Nasal cavity respiratory epithelium epithelial cell of viscerocranial mucosa (primary cell): ENCODE measurements around the gene ATP6V1A. TPM values are rescaled to one million over a fixed set of nuclear protein-coding genes. Genes with fewer than 3 reads are reported as not detected.

ENCODE experiments used
- total RNA-seq: library from RNA; depleted of rRNA; stranded (reverse); fragments of >200 nt; gene quantifications from 2 replicates; pipeline ENCODE4 v1.2.3, GENCODE V29; 2014

The ATP6V1A gene
- total RNA-seq: 73.1 and 73.5 TPM in 2 replicates

DNA sequence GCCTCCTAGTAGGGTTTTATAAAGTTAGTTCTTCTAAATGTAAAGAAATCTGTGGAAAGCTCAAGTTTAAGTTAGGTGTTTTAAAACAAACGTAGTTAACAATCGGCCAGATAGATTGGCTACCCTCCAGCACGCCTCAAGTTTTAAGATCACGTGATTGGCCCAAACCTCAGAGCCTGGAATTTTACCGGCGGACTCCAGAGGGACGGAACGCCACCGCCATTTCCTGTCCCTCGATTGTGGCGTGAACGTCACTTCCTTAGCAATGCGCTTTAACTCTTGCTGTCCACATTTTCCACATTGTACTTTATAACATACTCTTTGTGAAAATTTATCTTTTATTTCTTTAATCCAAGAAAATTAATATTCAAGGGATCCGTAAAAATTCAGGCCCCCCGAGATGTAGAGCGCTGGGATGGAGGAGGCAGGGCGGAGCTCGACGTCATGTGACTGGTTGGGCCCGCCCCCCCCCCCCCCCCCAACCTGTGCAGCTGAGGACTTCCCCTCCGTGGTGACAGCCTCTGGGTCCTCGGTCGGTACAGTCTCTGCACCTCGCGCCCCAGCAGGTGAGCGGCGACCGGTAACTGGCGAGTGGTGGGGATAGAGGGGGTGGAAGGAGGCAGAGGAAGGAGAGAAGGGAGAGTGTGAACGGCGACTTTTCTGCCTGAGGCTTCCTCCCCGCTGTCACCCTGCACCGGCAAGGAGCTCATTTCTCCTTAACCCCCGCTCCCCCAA is at the start of gene ATP6V1A:
TSS of gene ATP6V1A (plus strand) at position 488 of the 735 bp plus-strand sequence. CDS start 31,719 bp downstream, outside the sequence.

GRCh38 chr3:113745756-113746547 is 883 bp upstream of the ATP6V1A start, which contains the start of gene NAA50:
Gene NAA50, minus strand, starts transcription at chr3:113746249. Its CDS starts 300 bp downstream, at chr3:113745949.

DNA sequence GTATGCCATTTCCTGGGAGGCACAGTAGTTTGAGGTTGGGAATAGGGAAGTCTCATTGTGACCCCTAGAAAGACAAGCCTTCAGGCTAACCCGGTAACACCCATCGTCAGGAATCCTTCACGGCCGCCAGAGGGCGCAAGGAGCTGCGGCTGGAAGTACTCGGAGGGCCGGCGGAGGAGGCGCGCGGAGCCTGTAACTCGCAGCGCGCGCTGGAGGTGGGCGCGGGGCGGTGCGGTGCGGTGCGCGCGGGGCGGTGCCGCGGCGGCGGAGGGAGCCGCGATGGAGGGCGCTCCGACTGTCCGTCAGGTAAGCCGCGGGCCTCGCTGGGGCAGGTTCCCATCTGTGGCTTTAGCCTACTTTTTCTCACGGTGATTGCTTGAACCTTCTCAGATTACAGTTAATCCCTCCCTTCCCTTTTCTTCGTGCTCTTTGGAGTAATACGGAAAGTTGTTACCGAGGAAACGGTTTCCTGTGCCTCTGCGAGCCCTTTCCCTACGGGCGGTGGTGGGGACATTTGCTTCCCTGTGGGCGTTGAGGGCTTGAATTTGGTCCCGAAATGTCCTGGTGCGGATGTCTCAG is 91.9 kb downstream of the ATP6V1A start, which contains the start of gene GRAMD1C:
TSS of gene GRAMD1C (plus strand) at position 158 of the 579 bp plus-strand sequence. CDS start at position 280, 122 bp downstream.

Other genes with a start within 250 kb of the ATP6V1A start
- 6.2 and 16.4 TPM in 2 replicates for gene SPICE1, start 231.9 kb upstream of the ATP6V1A start, total RNA-seq
- 0.34 and 2.3 TPM in 2 replicates for gene SIDT1, start 214.5 kb upstream of the ATP6V1A start, total RNA-seq
- 5.5 and 9.0 TPM in 2 replicates for gene USF3, start 50.4 kb upstream of the ATP6V1A start, total RNA-seq
- gene NAA50, start 786 bp upstream of the ATP6V1A start, total RNA-seq: 270 and 331 TPM in 2 replicates
- 1.0 and 2.5 TPM in 2 replicates for gene GRAMD1C, start 91.8 kb downstream of the ATP6V1A start, total RNA-seq
- gene ZDHHC23, start 201.0 kb downstream of the ATP6V1A start, total RNA-seq: 1.7 and 2.4 TPM in 2 replicates